K562 (cell line): ENCODE data around the gene MATR3. TPM values are rescaled to one million over a fixed set of nuclear protein-coding genes. Genes with fewer than 3 reads are reported as not detected.
A peak's percentile ranks its signal among the peaks of the same experiment; 100 is the strongest.

ENCODE experiments used
- ATAC-seq: fragments of 200-7000 bp; cut with Tn5 transposase; 3 replicates; pipeline ENCODE4 v1.9.1; 2020; ENCODE audit warnings: moderate library complexity
- BruUV-seq: library from RNA; stranded (reverse); fragments of 400-500 nt; replicated peaks from 2 replicates; lab custom pipeline; 2021; lab: Mats Ljungman, UMichigan
- CTCF ChIA-PET: fragments of 300-600 bp; formaldehyde crosslinking; extraction: SDS; loops from one replicate; lab custom pipeline; 2021; ENCODE audit warnings: low intra/inter-chr PET ratio; lab: Yijun Ruan, JAX
- POLR2A ChIA-PET: fragments of 300-600, 350-650 bp; sonication (Branson Sonifier 250); formaldehyde crosslinking; extraction: SDS; loops from one replicate; lab custom pipeline; 2021; ENCODE audit warnings: antibody characterized with exemption, inconsistent platforms; lab: Yijun Ruan, JAX
- DNase-seq, 4 experiments: peaks; one replicate each; pipeline versions ENCODE4 v3.0.0 to v3.0.0-alpha.2; 2011 to 2018; ENCODE audit warnings: low spot score in 3 of 4, mixed read lengths in 3 of 4; ENCODE audit errors: extremely low read depth in 1 of 4
- FAIRE-seq: peaks from 2 replicates; lab custom pipeline; 2011; peaks lifted over from hg19 to GRCh38; lab: Jason Lieb, UNC
- H2AFZ ChIP-seq: 2 replicates; pipeline ENCODE4 v1.6.0; 2011; ENCODE audit warnings: low read depth, low read length, control low read depth, inconsistent platforms
- H3K27ac ChIP-seq: fragments of 200-600 bp; 3 replicates; pipeline ENCODE4 v1.8.0; 2011; ENCODE audit warnings: low read depth, mild to moderate bottlenecking, control low read depth, inconsistent platforms, low read length, moderate library complexity, mixed read lengths; ENCODE audit errors: extremely low read depth
- H3K27me3 ChIP-seq, 2 experiments: fragments of 300-600 bp in 1 of 2; 2 replicates in 1 of 2; 3 replicates in 1 of 2; pipeline versions ENCODE4 v1.6.0 to v1.8.0; 2011; ENCODE audit warnings: inconsistent platforms in 2 of 2, low read length in 2 of 2, mild to moderate bottlenecking in 1 of 2, mixed read lengths in 1 of 2, moderate library complexity in 1 of 2; ENCODE audit not compliant: control insufficient read depth in 2 of 2, insufficient read depth in 2 of 2
- H3K36me3 ChIP-seq: fragments of 300-600 bp; 3 replicates; pipeline ENCODE4 v1.8.0; 2011; ENCODE audit warnings: mild to moderate bottlenecking, low read length, inconsistent platforms; ENCODE audit not compliant: control insufficient read depth, insufficient read depth
- H3K4me1 ChIP-seq, 2 experiments: fragments of 200-600 bp in 1 of 2; replicated peaks in 1 of 2; 2 replicates in 1 of 2; 3 replicates in 1 of 2; pipeline versions ENCODE4 v1.5.1 to v1.8.0; 2011; ENCODE audit warnings: inconsistent platforms in 2 of 2, low read length in 2 of 2, mild to moderate bottlenecking in 1 of 2, mixed read lengths in 1 of 2, moderate library complexity in 1 of 2; ENCODE audit not compliant: control insufficient read depth in 2 of 2, insufficient read depth in 2 of 2
- H3K4me2 ChIP-seq: 2 replicates; pipeline ENCODE4 v1.6.1; 2011; ENCODE audit warnings: low read length, control low read depth, inconsistent platforms, mixed read lengths; ENCODE audit not compliant: insufficient read depth
- H3K4me3 ChIP-seq: fragments of 200-600 bp; sonication (generic), shearing (Covaris generic); 2 replicates; pipeline ENCODE4 v1.5.1; 2016; ENCODE audit warnings: control low read depth, inconsistent platforms
- H3K79me2 ChIP-seq: fragments of 200-600 bp; 3 replicates; pipeline ENCODE4 v1.8.0; 2011; ENCODE audit warnings: low read length, inconsistent platforms; ENCODE audit not compliant: control insufficient read depth, insufficient read depth
- H3K9ac ChIP-seq, 2 experiments: 2 replicates each; pipeline versions ENCODE4 v1.6.0 to v1.6.1; 2011; ENCODE audit warnings: low read depth in 2 of 2, low read length in 2 of 2, control low read depth in 1 of 2, inconsistent platforms in 1 of 2, mild to moderate bottlenecking in 1 of 2, mixed read lengths in 1 of 2; ENCODE audit not compliant: insufficient read depth in 1 of 2
- H3K9me1 ChIP-seq: one replicate; pipeline ENCODE4 v1.6.0; 2011; ENCODE audit warnings: inconsistent platforms, mild to moderate bottlenecking, low read length, moderate library complexity; ENCODE audit not compliant: control insufficient read depth, insufficient read depth
- H3K9me3 ChIP-seq: replicated peaks from 2 replicates; pipeline ENCODE4 v1.5.1; 2011; ENCODE audit warnings: low read depth, low read length, inconsistent platforms; ENCODE audit not compliant: control insufficient read depth, insufficient read depth
- H4K20me1 ChIP-seq: replicated peaks from 2 replicates; pipeline ENCODE4 v1.6.1; 2011; ENCODE audit warnings: low read length, inconsistent platforms, mixed read lengths; ENCODE audit not compliant: control insufficient read depth, insufficient read depth
- CC2D1A ChIP-seq: fragments of 450-650 bp; IDR thresholded peaks from 2 replicates; pipeline ENCODE4 v1.6.1; 2017; ENCODE audit warnings: mild to moderate bottlenecking
- ESRRA ChIP-seq: fragments of 450-650 bp; IDR thresholded peaks from 2 replicates; pipeline ENCODE4 v1.6.1; 2014; ENCODE audit warnings: low read depth, mild to moderate bottlenecking, moderate library complexity, borderline replicate concordance
- ESRRB ChIP-seq: fragments of 250-450 bp; sonication (Bioruptor Pico); IDR thresholded peaks from 2 replicates; pipeline ENCODE4 v1.5.0; 2020; ENCODE audit warnings: mild to moderate bottlenecking, moderate library complexity, borderline replicate concordance
- KAT8 ChIP-seq: fragments of 450-650 bp; IDR thresholded peaks from 2 replicates; pipeline ENCODE4 v1.6.1; 2016; ENCODE audit warnings: low read depth, mild to moderate bottlenecking
- NFYB ChIP-seq: IDR thresholded peaks from 2 replicates; pipeline ENCODE4 v1.6.1; 2011; ENCODE audit warnings: mild to moderate bottlenecking, moderate library complexity; ENCODE audit not compliant: insufficient read length; ENCODE audit errors: extremely low read depth
- RBM34 ChIP-seq: fragments of 200-400 bp; formaldehyde crosslinking; IDR thresholded peaks from 2 replicates; pipeline ENCODE4 v1.6.1; 2018; ENCODE audit warnings: low read length, borderline replicate concordance; ENCODE audit not compliant: insufficient read depth
- SRSF1 ChIP-seq: fragments of 200-400 bp; formaldehyde crosslinking; IDR thresholded peaks from 2 replicates; pipeline ENCODE4 v1.6.1; 2017; ENCODE audit warnings: mild to moderate bottlenecking, low read depth, low read length, moderate library complexity
- SRSF9 ChIP-seq: fragments of 200-400 bp; formaldehyde crosslinking; IDR thresholded peaks from 2 replicates; pipeline ENCODE4 v1.6.1; 2017; ENCODE audit warnings: low read depth, low read length, borderline replicate concordance
- ZNF121 ChIP-seq: sonication (generic); formaldehyde crosslinking; conservative IDR thresholded peaks from 2 replicates; pipeline ENCODE4 v1.8.0; 2022; ENCODE audit warnings: missing genetic modification reagents
- ZNF239 ChIP-seq: fragments of 250-450 bp; sonication (Bioruptor Pico); IDR thresholded peaks from 2 replicates; pipeline ENCODE4 v1.4.0; 2020; ENCODE audit warnings: mild to moderate bottlenecking
- ZNF311 ChIP-seq: fragments of 250-450 bp; sonication (Bioruptor Pico); IDR thresholded peaks from 2 replicates; pipeline ENCODE4 v1.4.0; 2020; ENCODE audit warnings: mild to moderate bottlenecking, moderate library complexity
- ZNF408 ChIP-seq: fragments of 250-450 bp; sonication (Bioruptor Pico); IDR thresholded peaks from 2 replicates; pipeline ENCODE4 v1.4.0; 2020; ENCODE audit warnings: low read depth, mild to moderate bottlenecking, moderate library complexity
- ZNF436 ChIP-seq: fragments of 250-450, 450-650 bp; sonication (Bioruptor Pico); formaldehyde crosslinking; IDR thresholded peaks from 2 replicates; pipeline ENCODE4 v1.7.0; 2020; ENCODE audit warnings: mild to moderate bottlenecking
- ZNF583 ChIP-seq: fragments of 250-450 bp; sonication (Bioruptor Pico); IDR thresholded peaks from 2 replicates; pipeline ENCODE4 v1.4.0; 2020
- in situ Hi-C: fragments of 300-500 bp; cut with MboI; formaldehyde crosslinking; loops from 4 replicates; pipeline ENCODE4 v1.15.0; 2018; ENCODE audit warnings: inconsistent platforms, mixed read lengths
- intact Hi-C: fragments of 100-400 bp; cut with micrococcal nuclease; formaldehyde crosslinking; loops from 2 replicates; pipeline ENCODE4 v1.14.2; 2022
- polyA plus RNA-seq, 8 experiments: library from polyadenylated mRNA; depleted of rRNA in 4 of 8; stranded (reverse) in 5 of 8; unstranded in 3 of 8; fragments of >200 nt; fragmentation: Nextera tagmentation in 2 of 8; fragmentation: Illumina TruSeq in 1 of 8; extraction: Ambion mirVana in 2 of 8; extraction: Trizol in 1 of 8; gene quantifications; 2 replicates each; pipeline versions ENCODE4 v1.2.1 to v1.2.3, GENCODE V29; 2011 to 2014; ENCODE audit warnings: inconsistent platforms in 1 of 8, missing spikeins in 1 of 8
- total RNA-seq, 7 experiments: library from RNA; depleted of rRNA in 6 of 7; stranded (reverse); fragments of >200 nt in 6 of 7; fragmentation: Illumina TruSeq in 2 of 7; extraction: Trizol in 2 of 7; gene quantifications; 2 replicates each; pipeline versions ENCODE4 v1.2.1 to v1.2.3, GENCODE V29; 2011 to 2021; ENCODE audit warnings: low replicate concordance in 1 of 7
- TF ChIP-seq, protein P1 (sequence below): fragments of 150-350 bp; conservative IDR thresholded peaks from 2 replicates; pipeline ENCODE4 v1.6.1; 2014; ENCODE audit warnings: low read length
- TF ChIP-seq, protein P2 (sequence below): fragments of 250-450 bp; sonication (Bioruptor Pico); IDR thresholded peaks from 2 replicates; pipeline ENCODE4 v1.6.1; 2021; ENCODE audit warnings: mild to moderate bottlenecking
- TF ChIP-seq, protein P3 (sequence below): fragments of 450-650 bp; IDR thresholded peaks from 2 replicates; pipeline ENCODE4 v1.6.1; 2017; ENCODE audit warnings: mild to moderate bottlenecking, moderate library complexity

The MATR3 gene
- total and polyA plus RNA-seq, 9 of the 15 experiments (the other 6 are each of a cell fraction or from before 2014, with no cell fraction given): 150 to 425 (median 263) TPM

DNA sequence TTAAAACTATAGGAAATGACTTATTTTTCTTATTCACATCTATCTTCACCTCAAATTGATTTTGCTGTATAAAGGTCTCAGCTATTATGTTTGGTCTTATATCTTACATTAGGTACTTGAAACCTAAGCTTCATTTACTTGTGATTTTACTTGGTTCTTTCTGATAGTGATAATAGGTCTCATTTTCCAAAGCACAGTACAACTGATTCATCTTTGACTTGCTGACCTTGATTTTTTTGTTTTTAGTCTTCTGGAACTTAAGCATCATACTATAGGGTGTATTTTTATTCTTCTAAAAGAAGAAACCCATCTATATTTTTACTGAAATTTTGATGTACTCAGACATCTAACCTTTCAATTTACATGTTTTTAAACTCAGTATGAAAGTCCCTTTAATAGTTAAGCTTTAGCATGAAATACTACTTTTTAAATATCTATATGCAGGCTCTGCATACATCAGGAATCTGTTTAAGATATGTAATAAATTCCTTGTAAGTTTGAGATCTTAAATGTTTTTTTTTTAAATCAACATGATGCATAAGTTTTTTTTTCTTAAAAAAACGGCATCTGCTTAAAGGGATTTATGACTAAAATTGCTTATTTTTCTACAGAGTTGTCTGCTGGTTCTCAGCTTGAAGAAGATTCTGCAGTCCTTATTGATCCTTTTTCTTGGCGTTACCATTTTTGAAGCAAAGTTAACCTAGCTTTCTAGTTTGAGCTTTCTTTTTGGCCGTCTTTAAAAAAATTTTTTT is 13.3 kb downstream of the MATR3 start (continued):
- TF ChIP-seq KAT8: no peak
- no peak for TF ChIP-seq ZNF436

DNA sequence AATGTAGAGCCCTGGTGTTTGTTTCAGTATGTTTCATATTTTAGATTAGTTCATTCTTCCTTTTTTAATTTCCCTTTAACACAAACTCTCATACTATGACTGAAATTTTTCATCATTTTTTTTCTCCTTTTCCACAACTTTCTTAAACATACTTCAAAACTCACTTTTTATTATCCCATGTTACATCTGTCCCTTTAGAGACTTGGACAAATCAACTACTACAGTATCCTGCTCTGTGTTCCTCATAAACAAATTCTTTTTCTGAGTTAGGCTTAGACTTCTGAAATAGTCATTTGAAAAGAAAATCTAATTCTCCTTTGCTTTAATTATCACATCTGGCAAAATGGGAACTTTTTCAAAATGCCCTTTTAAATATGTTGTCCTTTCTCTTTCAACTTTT is 15.3 kb downstream of the MATR3 start:
- Histone ChIP-seq H4K20me1 (peaks cover 58% of the 10 kb centered on the region), H3K9me3 (no peaks in the 10 kb centered on the region), H3K36me3 (peaks cover 64% of the 10 kb centered on the region; the same call in 2 of the 3 replicates), H3K4me1 (peaks cover 6 to 7% of the 10 kb centered on the region in 2 experiments; a peak in 3 of 5 replicates), H3K4me2 (no peak overlapping the region), H3K79me2 (peaks cover 100% of the 10 kb centered on the region), H3K27me3 (no peaks in the 10 kb centered on the region), H3K9me1 (peaks cover 9% of the 10 kb centered on the region), H3K27ac (no peak overlapping the region), H3K9ac (no peak overlapping the region; a peak in 1 of 4 replicates), H3K4me3 (no peak overlapping the region), H2AFZ (no peak overlapping the region)
- FAIRE-seq (peak; percentile 37), DNase-seq (no peak), ATAC-seq (no peak)
- CTCF ChIA-PET: no interaction called here
- in situ Hi-C loops (no loop called here), intact Hi-C loops (no loop called here)
- no TSS peak for BruUV-seq
- POLR2A ChIA-PET: interaction anchor here (1.3 to 7.4 kb wide), 5 partner anchors 8 to 29 kb away, joined by 3 to 105 read pairs (median 7); partner anchors contain the start of gene MATR3
- TF ChIP-seq ZNF583 (CRISPR knock-in tag) (no peak), ZNF408 (CRISPR knock-in tag) (no peak), ZNF121 (CRISPR knock-in tag) (no peak), RBM34 (no peak), SRSF9 (no peak), ESRRA (no peak), NFYB (no peak), SRSF1 (no peak), CC2D1A (no peak), ESRRB (CRISPR knock-in tag) (no peak), ZNF239 (CRISPR knock-in tag) (no peak), ZNF311 (no peak)
- TF ChIP-seq, protein P1, sequence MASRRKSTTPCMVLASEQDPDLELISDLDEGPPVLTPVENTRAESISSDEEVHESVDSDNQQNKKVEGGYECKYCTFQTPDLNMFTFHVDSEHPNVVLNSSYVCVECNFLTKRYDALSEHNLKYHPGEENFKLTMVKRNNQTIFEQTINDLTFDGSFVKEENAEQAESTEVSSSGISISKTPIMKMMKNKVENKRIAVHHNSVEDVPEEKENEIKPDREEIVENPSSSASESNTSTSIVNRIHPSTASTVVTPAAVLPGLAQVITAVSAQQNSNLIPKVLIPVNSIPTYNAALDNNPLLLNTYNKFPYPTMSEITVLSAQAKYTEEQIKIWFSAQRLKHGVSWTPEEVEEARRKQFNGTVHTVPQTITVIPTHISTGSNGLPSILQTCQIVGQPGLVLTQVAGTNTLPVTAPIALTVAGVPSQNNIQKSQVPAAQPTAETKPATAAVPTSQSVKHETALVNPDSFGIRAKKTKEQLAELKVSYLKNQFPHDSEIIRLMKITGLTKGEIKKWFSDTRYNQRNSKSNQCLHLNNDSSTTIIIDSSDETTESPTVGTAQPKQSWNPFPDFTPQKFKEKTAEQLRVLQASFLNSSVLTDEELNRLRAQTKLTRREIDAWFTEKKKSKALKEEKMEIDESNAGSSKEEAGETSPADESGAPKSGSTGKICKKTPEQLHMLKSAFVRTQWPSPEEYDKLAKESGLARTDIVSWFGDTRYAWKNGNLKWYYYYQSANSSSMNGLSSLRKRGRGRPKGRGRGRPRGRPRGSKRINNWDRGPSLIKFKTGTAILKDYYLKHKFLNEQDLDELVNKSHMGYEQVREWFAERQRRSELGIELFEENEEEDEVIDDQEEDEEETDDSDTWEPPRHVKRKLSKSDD: no peak
- TF ChIP-seq, protein P2, sequence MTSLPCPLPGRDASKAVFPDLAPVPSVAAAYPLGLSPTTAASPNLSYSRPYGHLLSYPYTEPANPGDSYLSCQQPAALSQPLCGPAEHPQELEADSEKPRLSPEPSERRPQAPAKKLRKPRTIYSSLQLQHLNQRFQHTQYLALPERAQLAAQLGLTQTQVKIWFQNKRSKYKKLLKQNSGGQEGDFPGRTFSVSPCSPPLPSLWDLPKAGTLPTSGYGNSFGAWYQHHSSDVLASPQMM (CRISPR knock-in tag): no peak
- TF ChIP-seq, protein P3, sequence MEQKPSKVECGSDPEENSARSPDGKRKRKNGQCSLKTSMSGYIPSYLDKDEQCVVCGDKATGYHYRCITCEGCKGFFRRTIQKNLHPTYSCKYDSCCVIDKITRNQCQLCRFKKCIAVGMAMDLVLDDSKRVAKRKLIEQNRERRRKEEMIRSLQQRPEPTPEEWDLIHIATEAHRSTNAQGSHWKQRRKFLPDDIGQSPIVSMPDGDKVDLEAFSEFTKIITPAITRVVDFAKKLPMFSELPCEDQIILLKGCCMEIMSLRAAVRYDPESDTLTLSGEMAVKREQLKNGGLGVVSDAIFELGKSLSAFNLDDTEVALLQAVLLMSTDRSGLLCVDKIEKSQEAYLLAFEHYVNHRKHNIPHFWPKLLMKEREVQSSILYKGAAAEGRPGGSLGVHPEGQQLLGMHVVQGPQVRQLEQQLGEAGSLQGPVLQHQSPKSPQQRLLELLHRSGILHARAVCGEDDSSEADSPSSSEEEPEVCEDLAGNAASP: no peak
